GM23248 (cell line): Measurements from ENCODE around the gene AHSA1. TPM values are rescaled to one million over a fixed set of nuclear protein-coding genes. Genes with fewer than 3 reads are reported as not detected.

ENCODE experiments used
- DNase-seq: peaks from one replicate; pipeline ENCODE4 v3.0.0-alpha.2; 2015
- H2AFZ ChIP-seq: fragments of 200-600 bp; sonication (generic); 2 replicates; pipeline ENCODE4 v1.6.1; 2016; ENCODE audit warnings: antibody characterized with exemption
- H3F3A ChIP-seq: fragments of 200-600 bp; sonication (generic); 2 replicates; pipeline ENCODE4 v1.6.1; 2016; ENCODE audit warnings: mild to moderate bottlenecking, antibody characterized with exemption, mixed run types; ENCODE audit not compliant: insufficient read depth
- H3K27ac ChIP-seq: fragments of 200-600 bp; sonication (generic); 2 replicates; pipeline ENCODE4 v1.5.1; 2016; ENCODE audit warnings: mild to moderate bottlenecking
- H3K27me3 ChIP-seq: fragments of 200-600 bp; sonication (generic); replicated peaks from 2 replicates; pipeline ENCODE4 v1.6.1; 2016; ENCODE audit warnings: mild to moderate bottlenecking; ENCODE audit not compliant: insufficient read depth
- H3K36me3 ChIP-seq: fragments of 200-600 bp; sonication (generic); 2 replicates; pipeline ENCODE4 v1.6.1; 2016; ENCODE audit warnings: low read depth, mild to moderate bottlenecking
- H3K4me1 ChIP-seq: fragments of 200-600 bp; sonication (generic); 2 replicates; pipeline ENCODE4 v1.6.1; 2016; ENCODE audit warnings: mild to moderate bottlenecking; ENCODE audit not compliant: insufficient read depth
- H3K4me2 ChIP-seq: fragments of 200-600 bp; sonication (generic); one replicate; pipeline ENCODE4 v1.6.1; 2016; ENCODE audit warnings: mild to moderate bottlenecking; ENCODE audit not compliant: unreplicated experiment
- H3K4me3 ChIP-seq: fragments of 200-600 bp; sonication (generic); 2 replicates; pipeline ENCODE4 v1.5.1; 2016; ENCODE audit warnings: mild to moderate bottlenecking
- H3K79me2 ChIP-seq: fragments of 200-600 bp; sonication (generic); 2 replicates; pipeline ENCODE4 v1.6.1; 2016; ENCODE audit warnings: mild to moderate bottlenecking; ENCODE audit not compliant: insufficient read depth
- H3K9ac ChIP-seq: fragments of 200-600 bp; sonication (generic); 2 replicates; pipeline ENCODE4 v1.6.1; 2016; ENCODE audit warnings: mild to moderate bottlenecking
- H3K9me2 ChIP-seq: fragments of 200-600 bp; sonication (generic); 2 replicates; pipeline ENCODE4 v1.6.1; 2016; ENCODE audit warnings: mixed run types, mild to moderate bottlenecking, moderate library complexity; ENCODE audit not compliant: insufficient read depth
- H3K9me3 ChIP-seq: fragments of 200-600 bp; sonication (generic); one replicate; pipeline ENCODE4 v1.6.1; 2017; ENCODE audit warnings: low read depth
- H4K20me1 ChIP-seq: fragments of 200-600 bp; sonication (generic); 2 replicates; pipeline ENCODE4 v1.6.0; 2016; ENCODE audit not compliant: insufficient read depth
- EZH2 ChIP-seq: fragments of 200-600 bp; sonication (generic); IDR thresholded peaks from 2 replicates; pipeline ENCODE4 v1.6.1; 2018; ENCODE audit warnings: antibody characterized with exemption, mild to moderate bottlenecking; ENCODE audit not compliant: insufficient read depth, poor library complexity, severe bottlenecking
- EZH2phosphoT487 ChIP-seq: fragments of 200-600 bp; sonication (generic); IDR thresholded peaks from 2 replicates; pipeline ENCODE4 v1.6.1; 2018; ENCODE audit warnings: antibody characterized with exemption, moderate library complexity, mild to moderate bottlenecking, low read depth; ENCODE audit not compliant: insufficient read depth
- WGBS, 2 experiments: methylation state at CpG; one replicate each; pipeline ENCODE4 v1.1.6; 2015 to 2017; ENCODE audit warnings: low lambda C conversion rate in 2 of 2, low coverage in 1 of 2; ENCODE audit errors: missing lambda C conversion rate in 2 of 2; 5-methylcytosine and 5-hydroxymethylcytosine counted together
- in situ Hi-C: fragments of 300-500 bp; cut with MboI; formaldehyde crosslinking; loops from 2 replicates; pipeline ENCODE4 v1.15.0; 2020
- polyA plus RNA-seq: library from polyadenylated mRNA; unstranded; fragments of >200 nt; fragmentation: Nextera tagmentation; extraction: Ambion mirVana; gene quantifications from 2 replicates; pipeline ENCODE4 v1.2.1, GENCODE V29; 2016
- total RNA-seq: library from RNA; depleted of rRNA; stranded (reverse); fragments of >200 nt; shearing (Covaris generic); gene quantifications from 2 replicates; pipeline ENCODE4 v1.2.3, GENCODE V29; 2014

AHSA1 gene
- total and polyA plus RNA-seq, 2 experiments from 2014 or later, result 122 to 130 TPM

- in situ Hi-C loops, result no loop called here
- Histone ChIP-seq H3K4me3 (no peak overlapping the region), H3K36me3 (no peaks in the 10 kb centered on the region), H3K9ac (no peak overlapping the region), H3K4me1 (no peaks in the 10 kb centered on the region), H3F3A (no peaks in the 10 kb centered on the region), H3K27me3 (peaks cover 8% of the 10 kb centered on the region; the same call in 1 of the 2 replicates), H3K4me2 (no peak overlapping the region), H2AFZ (no peak overlapping the region), H3K9me2 (no peaks in the 10 kb centered on the region), H3K79me2 (no peaks in the 10 kb centered on the region), H3K9me3 (no peaks in the 10 kb centered on the region), H4K20me1 (no peaks in the 10 kb centered on the region), H3K27ac (no peak overlapping the region)
- 40 to 60% methylated on average over 1 of the region's 1 CpG for WGBS, 2 experiments
- TF ChIP-seq EZH2, result no peak
- TF ChIP-seq EZH2phosphoT487, result no peak
- DNase-seq, result no peak
These were observed 20.9 kb downstream of the AHSA1 start for GRCh38 chr14:77478796-77479195.

- Histone ChIP-seq H3K27ac (no peak overlapping the region), H3K4me3 (no peak overlapping the region), H3K79me2 (no peaks in the 10 kb centered on the region), H3K9me3 (no peaks in the 10 kb centered on the region), H3K4me1 (0 out of 2 replicates have a peak, but pooled peaks cover 7% of the 10 kb centered on the region), H3F3A (peaks cover 11% of the 10 kb centered on the region), H3K4me2 (no peak overlapping the region), H3K9ac (no peak overlapping the region), H3K9me2 (no peaks in the 10 kb centered on the region), H3K36me3 (no peaks in the 10 kb centered on the region), H3K27me3 (no peaks in the 10 kb centered on the region), H4K20me1 (no peaks in the 10 kb centered on the region), H2AFZ (no peak overlapping the region)
- in situ Hi-C loops, result no loop called here
- WGBS, 2 experiments, result 68 to 75% methylated on average over 7 to 8 of the region's 8 CpGs
- TF ChIP-seq EZH2phosphoT487 (no peak), EZH2 (no peak)
- DNase-seq, result no peak
These were observed 24.5 kb downstream of the AHSA1 start for GRCh38 chr14:77482422-77482821.

GRCh38 chr14:77485256-77485655 is 27.4 kb downstream of the AHSA1 start:
- WGBS, 2 experiments, result 58 to 66% methylated on average over 3 of the region's 3 CpGs
- no peaks in the 10 kb centered on the region for H3K36me3 ChIP-seq
- no peaks in the 10 kb centered on the region for H3K27me3 ChIP-seq
- TF ChIP-seq EZH2phosphoT487, result no peak
- TF ChIP-seq EZH2, result no peak
- H3K79me2 ChIP-seq, result no peaks in the 10 kb centered on the region
- no peaks in the 10 kb centered on the region for H4K20me1 ChIP-seq
- H3K9me3 ChIP-seq, result no peaks in the 10 kb centered on the region
- no peak overlapping the region for H3K9ac ChIP-seq
- no peak overlapping the region for H3K4me3 ChIP-seq
- no peaks in the 10 kb centered on the region for H3K9me2 ChIP-seq
- in situ Hi-C loops, result no loop called here
- no peak overlapping the region for H2AFZ ChIP-seq
- peaks cover 11% of the 10 kb centered on the region for H3F3A ChIP-seq
- H3K4me1 ChIP-seq, result 0 out of 2 replicates have a peak, but pooled peaks cover 7% of the 10 kb centered on the region
- peak; percentile 62 for DNase-seq
- H3K4me2 ChIP-seq, result no peak overlapping the region
- H3K27ac ChIP-seq, result no peak overlapping the region

- Histone ChIP-seq H3K79me2 (no peaks in the 10 kb centered on the region), H3K36me3 (no peaks in the 10 kb centered on the region), H3K4me1 (0 out of 2 replicates have a peak, but pooled peaks cover 7% of the 10 kb centered on the region), H3K4me3 (no peak overlapping the region), H3K9me3 (no peaks in the 10 kb centered on the region), H3K9ac (no peak overlapping the region), H2AFZ (no peak overlapping the region), H3K9me2 (no peaks in the 10 kb centered on the region), H3K27me3 (no peaks in the 10 kb centered on the region), H3K4me2 (no peak overlapping the region), H3F3A (peaks cover 11% of the 10 kb centered on the region), H4K20me1 (no peaks in the 10 kb centered on the region), H3K27ac (peak overlapping the region; percentile 51)
- no peak for TF ChIP-seq EZH2
- no peak for TF ChIP-seq EZH2phosphoT487
- 60 to 68% methylated on average over 7 of the region's 7 CpGs for WGBS, 2 experiments
- DNase-seq, result peak; percentile 94
- in situ Hi-C loops, result no loop called here
These were observed 28.2 kb downstream of the AHSA1 start for GRCh38 chr14:77485901-77486678.
